Central memory CD4-positive, alpha-beta T cell (primary cell): ENCODE results near the gene NFASC.

ENCODE experiments used
- DNase-seq: peaks from one replicate; pipeline ENCODE4 v3.0.0; 2022

NFASC gene

DNA sequence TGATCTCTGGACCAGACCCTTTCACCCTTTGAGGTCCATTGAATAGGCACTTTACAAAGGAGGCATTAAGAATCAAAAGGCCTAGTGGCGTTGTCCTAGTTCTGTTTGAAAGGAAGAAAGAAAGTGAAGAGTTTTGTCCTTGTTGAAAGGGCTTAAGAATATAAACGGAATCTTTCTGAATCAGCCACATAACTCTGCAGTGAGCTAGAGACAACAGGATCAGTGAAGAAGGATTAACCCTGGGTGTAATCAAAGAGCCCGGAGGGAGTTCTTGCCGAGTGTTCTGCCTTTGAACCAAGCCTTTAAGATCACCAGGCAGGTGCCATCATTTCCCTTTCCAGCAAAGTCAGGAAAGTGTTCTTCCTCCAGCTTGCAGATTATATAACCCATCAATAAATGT lies 117.5 kb downstream of the NFASC start:
- no peak for DNase-seq

DNA sequence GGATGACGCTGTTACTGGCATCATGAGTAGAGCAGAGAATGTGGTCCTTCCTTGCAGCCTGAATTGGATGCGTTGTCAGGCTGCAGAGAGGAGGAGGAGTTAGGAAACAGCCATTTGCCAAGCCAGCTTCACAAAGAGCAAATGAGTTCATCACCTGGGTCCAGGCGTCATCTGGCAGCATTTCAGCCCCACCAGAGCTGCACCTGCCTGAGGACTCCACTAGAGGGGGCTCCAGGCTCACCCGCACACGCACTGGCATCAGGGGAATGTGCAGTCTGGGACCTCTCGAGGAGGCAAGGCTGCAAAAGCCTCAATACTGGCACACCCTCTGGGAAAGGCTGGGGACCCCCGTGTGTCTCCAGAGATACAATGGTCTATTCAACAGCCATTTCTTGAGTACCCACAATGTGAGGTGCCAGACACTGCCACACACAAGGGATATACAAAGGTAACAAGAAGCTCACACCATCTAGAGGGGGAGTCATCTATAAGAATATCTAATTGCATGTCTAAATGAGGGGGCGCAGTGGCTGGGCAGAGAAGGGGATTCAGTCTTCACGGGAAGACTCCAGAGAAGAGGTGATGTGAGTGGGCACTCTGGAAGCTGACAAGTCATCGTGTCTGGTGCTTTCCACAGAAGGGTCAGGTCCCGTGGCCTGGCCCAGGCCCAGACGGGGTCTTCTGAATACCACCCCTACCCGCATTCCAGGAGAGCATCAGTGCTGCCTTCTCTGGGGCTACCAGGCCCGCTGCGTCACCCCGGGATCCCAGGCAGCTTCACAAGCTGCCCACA lies 118.8 kb downstream of the NFASC start:
- peak; percentile 20 for DNase-seq

DNA sequence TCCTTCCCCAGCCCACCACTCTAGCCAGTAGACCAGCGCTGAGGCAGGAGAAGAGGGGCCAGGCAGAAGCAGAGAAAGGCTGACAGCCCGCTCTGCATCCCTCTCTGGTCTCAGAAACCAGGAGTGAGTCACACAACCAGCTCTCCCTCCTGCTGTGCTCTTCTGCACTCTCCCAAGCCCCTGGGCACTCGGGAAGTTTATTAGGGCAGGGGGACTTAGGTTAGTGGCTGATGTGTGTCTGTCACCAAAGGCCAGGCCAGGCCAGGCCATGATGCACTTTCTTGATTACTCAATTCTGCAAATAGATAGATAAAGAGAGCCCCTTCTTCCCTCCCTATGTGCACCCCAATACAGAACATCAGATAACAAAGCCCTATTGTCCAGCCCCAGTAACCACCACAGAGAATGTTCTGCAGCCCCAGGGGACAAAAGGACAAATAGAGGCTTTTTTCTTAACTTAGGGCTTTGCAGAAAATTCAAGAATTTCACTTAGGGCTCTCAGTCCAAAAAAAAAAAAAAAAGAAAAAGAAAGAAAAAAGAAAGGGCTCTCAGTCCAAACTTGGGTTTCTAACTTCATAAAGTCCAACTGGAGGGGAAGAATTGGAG lies 119.5 kb downstream of the NFASC start:
- no peak for DNase-seq

DNA sequence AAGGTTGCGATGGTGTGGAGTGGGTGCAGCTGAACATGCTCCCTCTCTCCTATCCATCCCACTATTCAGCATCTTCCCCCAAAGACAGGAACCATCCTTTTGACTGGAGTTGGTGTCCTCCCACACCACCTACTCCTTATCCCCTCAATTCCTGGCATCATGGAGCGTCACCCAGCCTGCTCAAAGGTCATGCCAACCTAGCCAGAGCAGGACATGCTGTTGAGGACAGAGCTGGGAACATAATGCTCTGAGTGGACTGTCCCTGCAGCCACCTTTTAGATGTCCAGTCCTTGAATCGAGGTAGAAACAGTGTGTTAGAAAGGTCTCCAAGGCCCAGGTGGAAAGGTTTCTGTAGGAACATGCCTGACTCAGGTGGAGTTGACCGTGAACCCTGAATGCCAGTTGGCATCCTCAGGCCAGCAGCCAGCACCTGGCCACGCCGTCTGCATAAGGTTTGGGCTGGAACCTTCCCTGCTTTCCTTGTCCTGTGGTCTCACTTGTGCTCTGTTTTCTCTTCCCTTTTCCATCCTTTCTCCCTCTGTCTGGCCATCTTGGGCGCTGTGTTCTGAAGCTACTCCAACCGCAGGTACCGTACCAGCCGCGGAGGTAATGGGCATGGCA lies 120.2 kb downstream of the NFASC start:
- DNase-seq, result no peak

DNA sequence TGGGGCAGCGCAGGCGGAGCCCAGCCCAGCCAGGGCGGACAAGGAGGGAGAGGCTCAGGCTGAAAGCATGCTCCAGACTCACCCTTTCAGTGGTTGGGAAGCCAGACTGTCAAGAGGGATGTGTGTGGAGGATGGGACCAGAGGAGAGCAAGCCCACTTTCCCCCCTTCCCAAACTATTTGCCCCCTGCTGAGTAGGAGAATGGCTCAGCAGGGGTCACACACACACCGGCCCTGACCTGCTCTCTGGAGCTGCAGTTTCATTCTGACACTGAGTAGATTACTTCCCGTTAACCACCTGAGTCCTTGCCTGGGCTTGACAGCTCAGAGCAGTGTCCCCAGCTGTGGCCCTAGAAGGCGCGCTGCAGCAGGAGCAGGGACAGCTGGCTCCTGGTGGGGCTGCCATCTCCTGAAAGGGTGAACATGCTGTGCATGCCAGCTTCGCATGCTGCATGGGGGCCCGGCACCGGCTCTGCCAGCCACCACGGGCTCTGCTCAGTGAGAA lies 120.7 kb downstream of the NFASC start:
- no peak for DNase-seq

DNA sequence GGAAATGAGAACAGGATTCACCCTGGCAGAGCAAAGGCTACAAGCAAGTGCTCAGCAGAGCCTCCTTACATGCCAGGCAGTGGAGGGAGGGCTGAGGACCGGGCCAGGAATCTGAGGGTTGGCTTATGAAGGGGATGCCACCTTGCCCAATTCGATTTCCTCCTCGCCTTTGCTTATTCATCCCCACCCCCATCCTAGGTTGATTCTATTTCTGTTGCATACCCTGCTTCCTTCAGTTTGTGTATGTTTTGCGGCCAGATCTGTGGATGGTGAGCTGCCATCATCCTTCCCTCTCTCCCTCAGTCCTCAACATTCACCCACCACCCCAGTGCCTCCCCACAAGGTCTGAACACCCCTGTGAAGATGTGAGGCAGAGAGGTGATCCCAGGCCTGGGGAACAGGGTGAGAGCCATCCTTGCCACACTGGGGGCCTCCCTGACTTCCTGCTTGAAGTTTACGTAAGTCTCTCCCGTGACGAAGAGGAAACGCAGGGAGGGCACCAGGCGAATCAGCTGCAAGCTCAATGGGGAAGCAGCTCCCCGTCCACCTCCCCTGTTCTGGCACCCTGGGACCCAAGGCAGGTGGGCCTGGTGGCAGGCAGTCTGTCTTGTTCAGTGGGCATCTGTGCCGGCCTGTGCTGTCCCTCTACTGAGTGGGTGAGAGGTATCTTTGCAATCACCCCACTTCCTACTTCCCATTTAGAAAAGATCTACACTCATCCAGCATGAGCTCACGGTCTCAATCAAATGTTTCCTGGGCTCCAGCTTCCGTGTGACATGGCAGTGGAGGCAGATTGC lies 121.7 kb downstream of the NFASC start:
- no peak for DNase-seq

DNA sequence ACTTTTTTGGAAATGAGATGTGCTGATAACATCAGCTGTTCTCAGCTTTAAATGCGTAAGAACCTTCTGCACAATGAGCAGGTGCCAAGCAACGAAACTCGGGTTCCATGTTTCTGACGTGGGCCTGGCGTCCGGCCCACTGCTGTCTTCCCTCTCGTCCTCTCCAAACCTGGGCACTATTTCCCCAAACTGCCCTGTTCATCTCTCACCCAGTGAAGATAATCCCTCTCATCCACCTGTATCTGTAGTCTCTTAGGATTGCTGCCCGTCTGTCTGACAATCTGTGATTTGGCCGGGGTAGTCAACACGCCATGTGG lies 122.3 kb downstream of the NFASC start:
- DNase-seq, result no peak

DNA sequence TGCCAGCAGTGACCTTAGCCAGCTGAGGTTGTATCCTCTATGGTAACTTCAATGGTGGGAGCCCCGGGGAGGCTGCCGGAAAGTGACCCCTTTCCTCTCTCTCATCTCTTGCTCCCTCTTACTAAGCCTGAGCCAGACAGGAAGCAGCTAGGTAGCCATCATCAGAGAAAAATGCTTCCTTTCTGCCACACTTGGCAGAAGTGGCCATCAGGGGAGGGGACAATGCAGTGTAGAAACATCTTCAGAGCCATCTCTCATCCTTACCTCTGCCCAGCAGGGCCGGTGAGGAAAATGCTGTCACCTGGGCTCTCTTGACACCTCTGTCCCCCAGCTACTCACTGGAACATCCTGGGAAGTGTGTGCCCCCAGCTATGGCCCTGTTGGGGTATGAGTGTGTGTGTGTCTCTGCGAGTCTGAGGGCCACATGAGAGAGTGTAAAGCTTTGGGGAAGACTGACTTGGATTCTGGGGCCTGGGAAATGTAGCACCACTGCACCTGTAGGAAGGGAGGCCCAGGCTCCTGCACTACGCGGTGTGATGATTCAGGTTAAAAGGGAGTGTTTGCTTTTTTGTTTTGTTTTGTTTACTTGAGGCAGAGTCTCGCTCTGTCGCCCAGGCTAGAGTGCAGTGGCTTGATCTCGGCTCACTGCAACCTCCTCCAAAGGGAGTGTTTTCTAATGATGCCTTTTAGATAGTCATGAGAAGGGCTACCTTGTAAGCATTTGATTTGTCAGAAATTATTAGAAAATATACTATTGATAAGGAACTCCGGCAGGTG lies 123.6 kb downstream of the NFASC start:
- no peak for DNase-seq

DNA sequence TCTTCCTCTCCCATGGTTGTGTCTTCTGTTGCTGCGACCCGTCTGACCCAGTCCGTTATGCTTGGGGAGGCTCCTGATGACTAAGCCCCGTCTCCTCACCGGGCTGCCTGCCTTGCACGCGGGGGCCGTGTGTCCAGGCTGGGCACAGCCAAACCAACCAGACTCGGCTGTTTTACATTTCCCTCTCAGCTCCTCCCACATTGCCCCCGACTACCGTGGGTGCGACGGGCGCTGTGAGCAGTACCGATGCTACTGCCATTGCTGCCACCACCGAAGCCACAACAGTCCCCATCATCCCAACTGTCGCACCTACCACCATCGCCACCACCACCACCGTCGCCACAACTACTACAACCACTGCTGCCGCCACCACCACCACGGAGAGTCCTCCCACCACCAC lies 126.3 kb downstream of the NFASC start:
- no peak for DNase-seq

DNA sequence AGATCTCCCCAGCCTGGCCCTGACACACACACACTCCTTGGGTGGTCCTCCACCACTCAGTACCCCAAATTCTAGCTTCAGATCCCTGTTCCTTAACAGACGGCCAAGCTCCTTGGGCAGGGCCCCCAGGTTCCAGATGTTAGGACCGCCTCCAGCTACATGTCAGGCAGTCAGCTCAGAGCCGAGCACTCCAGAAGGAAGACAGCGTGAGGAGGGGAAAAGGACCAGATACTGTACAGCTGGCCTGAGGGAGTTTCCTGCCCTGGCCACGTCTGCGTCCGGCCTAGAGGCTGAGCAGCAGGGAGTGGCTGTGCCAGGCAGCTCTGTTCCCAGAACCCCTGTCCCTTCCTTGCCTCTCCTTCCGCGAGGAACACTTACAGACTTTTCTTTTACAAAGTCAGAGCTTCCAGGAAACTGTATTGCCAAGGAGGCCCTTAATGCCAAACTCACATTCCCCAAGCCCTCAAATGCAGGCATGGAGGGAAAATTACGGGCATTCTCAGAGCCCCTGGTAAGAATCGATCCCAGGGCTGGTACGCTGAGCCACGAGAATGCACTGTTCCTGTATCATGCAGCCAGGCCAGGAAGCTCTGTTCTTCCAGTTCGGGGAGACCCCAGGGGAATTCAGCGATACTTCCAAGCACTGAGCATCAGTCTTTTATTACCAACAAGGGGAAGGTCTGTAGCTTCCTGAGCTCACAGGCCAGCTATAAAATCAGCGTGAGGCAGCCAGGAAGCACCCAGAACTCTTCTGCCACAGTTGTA lies 127.1 kb downstream of the NFASC start:
- DNase-seq, result no peak

DNA sequence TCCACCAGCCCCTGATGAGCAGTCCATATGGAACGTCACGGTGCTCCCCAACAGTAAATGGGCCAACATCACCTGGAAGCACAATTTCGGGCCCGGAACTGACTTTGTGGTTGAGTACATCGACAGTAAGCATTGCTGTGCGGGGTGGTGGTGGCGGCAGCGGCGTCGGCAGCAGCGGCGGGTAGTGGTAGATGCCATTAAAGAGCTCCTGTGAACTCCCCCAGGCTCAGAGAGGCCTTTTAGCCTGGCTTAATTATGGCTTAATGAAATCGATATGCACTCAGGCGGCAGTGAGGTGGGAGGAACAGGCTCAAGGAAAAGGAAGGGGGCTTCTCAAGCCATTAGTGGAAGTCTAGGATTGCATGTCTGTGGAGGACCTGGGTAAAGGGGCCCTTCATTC lies 130.5 kb downstream of the NFASC start:
- no peak for DNase-seq

DNA sequence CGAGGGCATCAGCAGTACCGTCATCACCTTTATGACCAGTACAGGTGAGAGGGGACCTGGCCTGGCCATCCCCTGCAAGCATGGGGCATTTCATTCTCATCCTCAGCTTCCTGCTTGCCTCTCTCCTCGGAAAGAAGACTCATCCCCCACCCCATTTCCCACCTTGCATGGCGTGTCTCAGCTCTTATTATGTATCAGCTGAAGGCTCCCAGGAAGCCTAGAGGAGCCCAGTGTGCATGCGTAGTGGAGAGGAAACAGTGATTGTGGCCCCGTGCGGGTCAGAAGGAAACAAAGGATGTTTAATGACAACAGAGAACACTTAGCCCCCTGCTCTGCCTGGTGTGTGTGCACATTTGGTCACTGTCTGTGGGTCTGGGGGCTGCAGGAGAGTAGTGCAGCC lies 132.0 kb downstream of the NFASC start:
- DNase-seq, result no peak

DNA sequence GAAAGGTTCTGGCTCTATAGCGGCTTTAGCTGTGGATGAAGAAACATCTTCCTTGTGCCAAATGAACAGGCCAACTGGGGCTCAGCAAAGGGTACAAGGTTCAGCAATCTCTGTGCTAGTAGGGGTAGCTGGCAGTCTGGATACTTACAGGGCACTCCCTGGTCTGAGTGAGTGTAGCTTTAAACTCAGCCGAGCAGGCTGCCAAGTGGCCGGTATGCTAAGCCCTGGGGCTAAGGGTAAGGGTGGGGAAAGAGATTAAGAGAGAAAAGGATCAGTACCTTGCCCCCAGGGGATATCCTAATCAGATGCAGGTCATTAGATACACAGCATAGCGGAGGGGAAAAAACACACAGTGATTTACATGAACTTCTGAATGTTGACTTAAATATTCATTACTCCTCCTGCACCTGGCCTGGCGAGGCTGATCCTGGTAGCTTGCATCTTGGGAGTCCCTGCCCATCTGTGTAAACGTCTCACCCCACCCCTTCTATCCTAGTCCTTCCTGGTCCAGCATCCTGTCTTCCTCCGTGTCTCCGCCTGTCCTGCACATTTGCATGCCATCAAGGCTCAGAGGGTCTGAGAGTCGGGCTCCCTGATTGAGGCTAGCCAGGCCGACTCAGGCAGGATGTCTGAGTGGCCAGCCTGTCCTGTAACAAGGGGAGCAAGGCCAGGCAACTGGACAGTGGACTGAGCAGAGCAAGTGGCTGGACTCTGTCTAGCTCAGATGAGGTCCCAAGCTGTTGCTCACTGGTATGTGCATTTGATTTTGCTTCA lies 132.9 kb downstream of the NFASC start:
- no peak for DNase-seq

DNA sequence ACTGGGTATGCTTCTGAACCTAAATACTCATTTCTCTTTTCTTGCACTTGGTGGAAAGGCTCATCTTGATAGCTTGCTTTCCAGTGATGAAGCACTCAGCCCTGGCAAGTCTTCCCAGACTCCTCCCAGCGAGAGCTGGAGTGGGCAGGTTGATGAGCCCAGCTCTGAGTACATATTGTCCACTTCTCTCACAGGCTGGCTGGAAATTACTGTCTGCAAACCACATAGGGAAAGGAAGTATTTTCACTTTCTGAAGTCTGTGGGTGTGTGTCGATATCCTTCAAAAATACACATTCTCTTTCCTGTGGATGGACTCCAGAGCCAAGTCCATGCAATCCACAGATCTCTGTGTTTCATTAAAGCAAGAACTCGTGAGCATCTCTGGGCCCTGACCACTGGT lies 133.7 kb downstream of the NFASC start:
- DNase-seq, result no peak

DNA sequence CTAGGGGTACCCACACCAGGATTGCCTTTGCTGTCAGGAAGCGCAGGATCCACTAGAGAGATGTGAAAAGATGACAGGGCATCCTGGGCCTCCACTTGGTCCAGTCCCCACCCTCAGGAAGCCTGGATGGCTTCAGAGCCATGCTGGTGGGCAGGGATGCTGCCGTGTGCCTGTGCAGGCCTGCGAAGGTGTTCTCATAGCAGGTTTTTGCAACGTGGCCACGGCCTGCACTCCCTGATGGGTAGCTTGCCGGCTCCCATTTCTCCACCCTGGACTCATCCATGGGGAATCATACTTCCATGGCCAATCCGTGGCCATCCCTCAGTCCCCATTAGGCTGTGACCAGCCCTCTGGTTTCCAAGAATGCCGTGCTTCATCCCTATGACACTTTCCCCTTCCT lies 138.2 kb downstream of the NFASC start:
- no peak for DNase-seq

DNA sequence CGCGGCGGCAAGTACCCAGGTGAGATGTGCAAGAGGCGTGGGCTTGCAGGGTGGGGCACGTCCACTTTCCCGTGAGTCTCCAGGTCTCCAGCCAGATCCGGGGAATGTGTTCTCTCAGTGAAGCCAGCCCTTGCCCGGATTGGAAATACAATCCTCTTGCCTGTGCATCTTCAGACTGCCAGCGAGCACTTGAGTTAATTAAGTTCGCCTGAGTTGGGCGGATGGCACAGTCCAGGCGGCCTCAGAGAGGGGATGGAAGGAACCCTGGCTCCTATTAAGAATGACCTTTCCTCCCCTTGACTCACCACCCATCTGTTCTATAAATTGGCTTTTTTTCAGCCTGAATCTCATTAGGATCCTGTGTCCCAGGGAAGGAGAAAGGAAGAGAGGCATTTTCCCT lies 139.0 kb downstream of the NFASC start:
- no peak for DNase-seq

DNA sequence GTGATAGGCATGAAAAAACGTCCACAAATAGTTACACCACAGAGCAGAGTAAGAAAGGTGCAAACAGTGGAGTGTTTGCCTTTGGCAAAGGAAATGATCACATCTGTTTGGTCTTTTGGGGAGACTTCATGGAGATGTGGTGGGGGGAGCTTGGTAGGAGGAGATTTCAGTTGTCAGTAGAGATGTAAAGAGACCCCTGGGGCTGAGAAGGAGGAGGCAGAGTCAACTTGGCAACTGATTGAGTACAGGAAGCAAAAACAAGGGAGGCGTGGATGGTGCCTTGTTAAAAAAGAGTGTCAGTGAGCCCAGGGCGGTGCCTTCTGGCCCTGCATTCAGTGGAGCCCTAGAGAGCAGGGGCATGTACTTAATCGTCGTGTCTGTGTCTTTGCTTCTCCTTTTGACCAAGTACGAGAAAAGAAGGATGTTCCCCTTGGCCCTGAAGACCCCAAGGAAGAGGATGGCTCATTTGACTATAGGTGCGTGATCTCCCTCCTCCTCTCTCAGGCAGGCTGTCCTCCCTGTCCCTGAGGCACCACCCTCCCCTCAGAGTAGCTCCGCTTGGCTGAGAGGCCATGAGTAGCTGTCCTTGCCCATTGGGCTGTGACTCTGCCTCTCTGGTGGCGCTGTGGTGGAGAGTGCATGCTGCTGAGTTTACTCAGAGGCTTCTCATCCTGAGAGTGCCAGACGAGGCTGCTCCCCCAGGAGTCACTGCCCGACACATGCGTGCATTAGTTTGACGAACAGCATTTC lies 141.9 kb downstream of the NFASC start:
- DNase-seq, result no peak

DNA sequence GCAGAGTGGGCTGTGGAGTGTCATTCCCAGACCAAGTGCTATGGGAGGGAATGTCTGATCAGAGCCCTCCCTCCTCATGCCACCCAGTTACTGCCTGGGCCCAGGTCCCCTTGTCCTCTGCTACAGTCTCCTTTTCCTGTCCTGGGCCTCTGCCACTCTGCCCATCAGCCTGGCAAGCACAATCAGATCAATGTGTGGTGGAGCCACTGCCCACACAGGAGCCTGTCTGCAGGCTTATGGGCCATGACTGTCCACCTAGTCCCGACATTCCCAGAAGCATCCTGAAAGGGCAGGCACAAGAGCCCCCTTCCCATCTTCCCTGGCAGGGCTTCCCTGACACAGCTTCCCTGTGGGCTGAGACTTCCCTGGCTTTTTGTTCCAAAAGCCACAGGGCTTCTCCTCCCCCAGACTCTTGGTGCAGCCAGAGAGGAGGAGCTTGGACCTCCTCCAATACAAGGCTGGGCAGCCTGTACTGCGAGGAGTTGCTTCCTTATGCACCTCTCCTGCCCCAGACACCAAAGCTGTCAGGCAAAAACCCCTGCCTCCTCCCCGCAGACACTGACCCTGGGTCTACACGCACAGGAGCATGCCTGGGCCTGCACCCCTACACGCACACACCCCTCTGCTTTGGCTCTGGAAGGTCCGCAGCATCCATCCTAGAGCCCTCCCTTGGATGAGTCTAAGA lies 143.2 kb downstream of the NFASC start:
- DNase-seq, result no peak

DNA sequence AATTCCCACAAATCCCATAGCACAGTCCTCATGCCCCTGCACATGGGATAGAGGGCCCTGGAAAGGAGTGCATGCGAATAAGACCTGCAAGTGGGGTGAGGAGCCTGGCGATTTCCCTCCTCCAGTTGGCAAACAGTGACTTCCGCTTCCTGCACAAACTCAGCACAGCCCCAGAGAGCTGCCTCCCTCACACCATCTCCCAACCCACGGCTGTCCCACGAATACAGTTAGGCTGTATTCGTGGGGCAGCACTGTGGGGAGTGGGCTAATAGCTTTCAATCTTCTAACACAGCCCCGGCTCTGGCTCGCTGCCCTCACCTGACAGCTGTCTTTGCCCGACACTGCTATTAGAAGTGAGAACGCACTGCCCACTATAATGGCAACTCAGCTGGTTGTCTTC lies 144.1 kb downstream of the NFASC start:
- no peak for DNase-seq

DNA sequence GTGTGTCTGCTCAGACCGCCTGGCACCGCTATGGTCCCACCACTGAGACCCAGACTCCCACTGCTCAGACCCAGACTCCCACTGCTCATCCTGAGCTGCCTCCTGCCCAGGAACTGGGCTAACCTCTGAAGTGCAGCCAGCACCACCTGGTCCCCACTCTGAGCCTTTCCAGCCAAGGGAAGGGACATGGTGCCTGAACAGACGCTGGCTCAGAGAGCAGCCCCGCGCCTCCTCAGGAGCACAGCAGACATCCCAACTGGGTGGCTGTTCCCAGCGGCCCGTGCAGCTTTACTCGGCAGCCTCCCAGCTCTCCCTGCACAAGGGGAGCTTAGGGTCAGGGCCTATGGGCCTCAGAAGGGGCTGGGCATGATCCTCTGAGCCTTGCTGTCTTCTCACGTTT lies 144.6 kb downstream of the NFASC start:
- no peak for DNase-seq
